HG03066 (cell line): ENCODE results near the gene CC2D1A.
A peak's percentile ranks its signal among the peaks of the same experiment; 100 is the strongest.

ENCODE experiments used
- ATAC-seq: cut with Tn5 transposase; IDR thresholded peaks from one replicate; pipeline ENCODE4 v1.9.1; 2021; ENCODE audit warnings: low read depth; ENCODE audit not compliant: unreplicated experiment

The CC2D1A gene

GRCh38 chr19:13905634-13906520, at the start of gene CC2D1A, which contains the start of gene BRME1:
TSS of gene CC2D1A (plus strand) at chr19:13906201. CDS start at chr19:13906442, 241 bp downstream.
TSS of gene BRME1 (minus strand) at chr19:13906117. CDS start at chr19:13904892, 1,225 bp downstream.
- peak; percentile 87 for ATAC-seq

DNA sequence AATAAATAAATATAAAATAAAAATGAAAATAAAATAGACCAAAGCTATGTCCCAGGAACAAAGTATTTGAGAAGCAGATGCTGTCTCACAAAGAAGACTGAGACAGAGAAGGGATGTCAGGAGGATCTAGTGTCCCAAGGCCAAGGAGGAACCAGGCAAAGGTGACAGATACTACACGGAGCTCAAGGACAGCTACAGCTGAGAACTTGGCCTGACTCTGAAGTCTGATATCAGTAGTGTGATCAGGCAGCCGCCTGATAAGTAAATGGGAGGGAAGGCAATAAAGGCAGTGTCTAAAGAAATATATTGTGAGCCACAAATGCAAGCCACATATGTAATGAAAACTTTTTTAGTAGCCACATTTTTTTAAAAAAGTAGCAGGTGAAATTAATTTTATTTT, 49.5 kb upstream of the CC2D1A start:
- no peak for ATAC-seq

GRCh38 chr19:13859361-13859880, 46.6 kb upstream of the CC2D1A start:
- no peak for ATAC-seq

DNA sequence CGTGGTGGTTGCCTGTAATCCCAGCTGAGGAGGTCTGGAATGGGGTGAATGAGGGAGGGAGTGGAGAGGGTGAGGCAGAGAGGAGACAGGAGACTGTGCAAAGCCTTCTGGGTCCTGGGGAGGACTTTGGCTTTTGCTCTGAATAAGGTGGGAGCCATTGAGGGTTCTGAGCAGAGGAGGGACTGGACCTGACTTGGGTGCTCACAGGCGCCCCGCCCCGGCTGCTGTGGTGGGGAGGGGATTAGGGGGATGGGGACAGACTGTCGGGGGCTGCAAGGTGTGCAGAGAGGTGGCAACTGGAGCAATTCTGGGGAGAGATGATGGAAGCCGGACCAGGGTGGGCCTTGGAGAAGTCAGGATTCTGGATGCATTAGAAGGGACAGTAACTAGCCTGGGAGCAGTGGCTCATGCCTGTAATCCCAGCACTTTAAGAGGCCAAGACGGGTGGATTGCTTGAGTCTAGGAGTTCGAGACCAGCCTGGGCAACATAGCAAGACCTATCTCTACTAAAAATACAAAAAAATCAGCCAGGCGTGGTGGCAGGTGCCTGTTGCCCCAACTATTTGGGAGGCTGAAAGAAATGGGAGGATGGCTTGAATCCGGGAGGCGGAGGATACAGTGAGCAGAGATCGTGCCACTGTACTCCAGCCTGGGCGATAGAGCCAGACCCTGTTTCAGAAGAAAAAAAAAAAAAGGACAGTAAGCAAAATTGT, 45.2 kb upstream of the CC2D1A start:
- no peak for ATAC-seq

- peak; percentile 18 for ATAC-seq
Observed at GRCh38 chr19:13861392-13861713, 44.6 kb upstream of the CC2D1A start.

DNA sequence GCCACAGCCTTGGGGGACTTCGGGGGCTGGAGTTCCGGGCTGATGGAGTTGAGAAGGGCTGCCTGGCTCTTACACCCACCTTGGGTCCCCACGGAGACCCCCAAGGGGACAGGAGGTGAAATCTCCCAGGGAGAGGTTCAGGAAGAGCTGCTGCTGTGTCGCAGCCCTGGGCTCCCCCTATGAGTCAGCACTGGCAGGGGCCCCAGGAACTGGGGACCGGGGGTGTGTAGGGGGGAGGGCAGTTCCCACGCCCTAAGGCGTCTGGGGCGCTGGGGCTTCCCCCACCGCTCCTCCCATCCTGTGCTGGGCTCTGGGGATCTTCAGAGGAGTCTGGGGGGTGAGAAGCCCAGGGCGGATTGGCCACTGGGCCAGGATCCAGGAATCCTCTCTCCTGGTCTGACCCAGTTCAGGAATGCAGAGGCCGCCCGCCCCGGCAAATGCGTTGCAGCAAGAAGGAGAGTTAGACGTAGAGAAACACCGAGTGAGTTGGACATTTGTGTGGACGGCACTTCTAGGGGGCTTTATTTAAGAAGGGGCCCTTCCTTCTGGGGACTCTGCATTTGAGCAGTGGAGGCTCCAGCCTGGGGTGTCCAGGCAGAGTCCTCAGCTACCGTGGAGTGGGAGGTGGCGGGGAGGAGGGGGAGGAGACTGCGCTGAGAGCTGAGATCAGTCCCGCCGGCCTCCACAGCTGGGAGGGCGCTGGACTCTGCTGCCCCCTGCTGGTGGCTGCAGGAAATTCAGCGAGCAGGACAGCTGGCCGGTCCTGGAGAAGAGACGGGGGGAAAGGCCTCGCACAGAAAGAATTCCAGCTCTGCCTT, 44.1 kb upstream of the CC2D1A start:
- peak; percentile 63 for ATAC-seq

DNA sequence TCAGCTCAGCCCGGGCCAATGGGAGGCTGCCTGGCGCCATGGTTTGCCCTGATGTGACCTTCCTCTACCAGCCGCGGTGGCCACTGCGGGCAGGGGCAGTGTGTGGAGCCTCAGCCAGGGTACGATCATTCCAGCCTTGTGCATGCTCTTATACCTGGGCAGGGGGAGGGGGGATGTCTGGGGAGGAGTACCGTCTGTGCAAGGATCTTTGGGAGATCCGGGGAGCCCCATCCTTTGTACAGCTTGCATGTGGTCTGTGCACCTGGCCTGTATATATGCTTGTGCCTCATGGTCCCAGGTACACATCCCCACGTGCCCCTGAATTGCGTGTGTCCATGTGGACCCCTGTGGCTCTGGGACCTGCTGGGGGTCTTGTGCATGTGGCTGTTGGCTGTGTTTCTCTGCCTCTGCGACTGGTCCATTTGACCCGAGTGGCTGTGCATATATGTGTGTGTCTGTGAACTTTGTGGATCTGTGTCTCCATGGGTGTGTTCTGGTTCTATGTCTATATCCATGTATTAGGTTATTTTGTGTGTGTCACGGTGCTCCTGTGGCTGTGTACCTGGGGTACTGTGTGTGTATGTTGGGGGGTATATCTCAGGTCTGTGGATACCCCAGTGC, 41.8 kb upstream of the CC2D1A start:
- ATAC-seq, result no peak

DNA sequence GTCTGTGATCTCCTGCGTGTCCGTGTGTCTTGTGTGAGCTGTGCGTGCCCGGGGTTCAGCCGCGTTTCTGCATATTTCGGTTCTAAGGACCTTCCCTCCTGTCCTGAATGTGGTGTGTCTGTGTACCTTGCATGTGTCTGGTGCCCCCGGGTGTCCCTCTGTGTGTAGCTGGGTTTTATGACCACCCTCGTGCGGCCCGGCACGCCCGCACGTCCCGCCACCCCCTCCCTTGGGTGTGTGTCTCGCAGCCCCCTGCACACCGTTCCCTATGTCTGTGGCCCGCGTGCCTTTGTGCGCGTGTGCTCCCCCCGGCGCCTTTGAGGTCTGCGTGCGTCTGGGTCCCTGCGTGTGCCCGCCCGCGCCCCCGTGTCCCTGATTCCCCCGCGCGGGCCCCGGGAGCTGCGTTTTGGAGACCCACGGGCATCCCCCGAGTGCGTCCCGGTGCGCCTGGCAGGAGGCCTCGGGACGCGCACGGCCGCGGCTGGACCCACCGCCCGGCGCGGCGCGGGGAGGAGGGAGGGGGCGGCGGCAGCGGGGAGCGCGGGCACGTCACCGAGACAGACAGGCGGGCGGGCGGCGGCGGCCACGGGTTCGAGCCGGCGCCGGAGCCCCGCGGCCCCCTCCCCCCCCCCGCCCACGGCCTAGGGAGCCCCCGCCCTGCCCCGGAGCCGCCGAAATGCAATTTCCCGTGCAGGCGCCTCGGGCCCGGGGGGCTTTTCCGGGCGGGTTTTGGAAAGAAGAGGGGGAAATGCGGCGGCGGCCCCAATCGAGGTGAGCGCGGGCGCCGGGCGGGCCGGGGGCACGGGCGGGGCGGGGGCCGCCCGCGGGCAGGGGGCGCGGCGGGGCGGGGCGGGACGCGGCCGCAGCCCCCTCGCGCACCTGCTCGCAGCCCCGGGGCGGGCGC, 41.1 kb upstream of the CC2D1A start:
- no peak for ATAC-seq

DNA sequence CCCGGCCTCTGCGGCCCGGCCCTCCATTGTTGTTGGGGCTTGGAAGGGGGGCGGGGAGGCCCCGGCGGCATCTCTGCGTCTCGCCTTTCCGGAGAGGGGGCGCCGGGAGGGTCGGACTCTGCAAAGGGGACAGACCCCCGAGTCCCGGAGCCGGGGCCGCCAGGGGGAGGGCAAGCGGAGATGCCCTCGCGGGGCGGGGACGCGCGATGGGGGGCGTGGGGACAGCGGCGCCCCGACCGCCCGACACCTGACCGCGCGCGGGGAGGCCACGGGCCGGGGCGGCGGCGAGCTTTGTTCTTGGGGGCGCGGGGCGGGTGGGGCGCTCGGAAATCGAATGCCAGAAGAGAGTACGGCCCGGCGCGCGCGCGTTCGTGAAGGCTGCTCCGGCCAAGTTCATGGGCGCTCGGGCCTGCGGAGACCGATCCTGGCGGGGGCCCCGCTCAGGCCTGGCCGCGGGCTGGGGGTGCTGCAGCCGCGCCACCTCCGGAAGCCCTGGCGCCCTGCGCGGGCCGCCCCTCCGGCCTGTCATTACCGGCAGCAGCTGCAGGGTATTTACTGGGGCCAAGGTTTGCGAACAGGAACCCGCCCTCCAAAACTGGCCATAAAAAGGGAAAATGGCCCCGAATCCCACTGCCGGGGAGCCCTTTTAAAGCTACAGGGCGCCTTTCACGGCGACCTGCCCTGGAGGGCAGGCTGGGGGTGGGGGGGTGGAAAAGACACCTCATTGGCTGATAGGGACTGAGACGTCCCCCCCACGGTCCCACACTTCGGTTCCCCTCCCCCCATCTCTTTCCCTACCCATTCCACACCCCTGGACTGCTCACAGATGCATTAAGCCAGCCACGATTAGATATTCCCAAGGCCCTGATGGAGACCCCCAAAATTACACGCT, 40.2 kb upstream of the CC2D1A start:
- no peak for ATAC-seq

DNA sequence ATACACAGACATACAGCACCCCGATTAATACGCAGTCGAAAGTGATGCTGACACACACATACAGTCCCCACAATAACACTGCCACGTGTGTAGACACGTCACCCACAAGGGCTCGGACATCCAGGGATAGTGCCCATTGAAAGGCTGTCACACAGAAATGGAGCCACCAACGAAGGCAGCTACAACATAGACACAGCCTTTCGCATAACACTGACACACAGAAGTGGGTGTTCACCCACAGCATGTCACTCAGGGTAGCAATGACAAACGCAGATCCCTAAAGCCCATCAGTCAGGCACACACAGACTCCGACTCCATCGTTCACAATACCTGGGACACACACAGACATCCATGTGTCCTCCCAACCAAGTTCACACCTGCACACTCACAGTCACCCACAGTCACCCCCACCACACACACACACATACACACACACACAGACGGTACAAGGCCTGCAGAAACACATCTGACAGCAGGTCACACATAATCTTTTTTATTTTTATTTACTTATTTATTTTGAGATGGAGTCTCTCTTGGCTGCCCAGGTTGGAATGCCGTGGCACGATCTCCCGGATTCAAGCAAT, 39.4 kb upstream of the CC2D1A start:
- ATAC-seq, result no peak

- no peak for ATAC-seq
Observed at GRCh38 chr19:13868663-13869062, 37.3 kb upstream of the CC2D1A start.

GRCh38 chr19:13869281-13869680, 36.7 kb upstream of the CC2D1A start:
- ATAC-seq, result no peak

DNA sequence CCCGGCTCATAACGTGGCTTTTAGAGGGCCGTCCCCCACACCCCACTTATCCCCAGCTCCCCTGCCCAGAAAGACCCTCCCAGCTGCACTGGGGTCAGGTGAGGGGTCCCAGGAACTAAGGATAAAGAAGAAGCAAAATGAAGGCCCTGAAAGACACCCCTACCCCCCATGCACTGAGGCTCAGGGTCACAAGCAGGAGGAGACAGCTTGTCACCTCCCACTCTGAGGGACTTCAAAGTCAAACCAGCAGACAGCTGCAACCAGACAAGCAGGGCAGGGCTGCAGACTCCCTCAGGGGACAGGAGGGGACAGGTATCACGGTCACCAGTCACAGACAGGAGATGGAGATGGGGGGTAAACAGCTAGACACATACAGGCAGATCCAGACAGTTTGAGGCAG, 35.1 kb upstream of the CC2D1A start:
- ATAC-seq, result no peak

GRCh38 chr19:13872339-13872694, 33.7 kb upstream of the CC2D1A start:
- ATAC-seq, result no peak

DNA sequence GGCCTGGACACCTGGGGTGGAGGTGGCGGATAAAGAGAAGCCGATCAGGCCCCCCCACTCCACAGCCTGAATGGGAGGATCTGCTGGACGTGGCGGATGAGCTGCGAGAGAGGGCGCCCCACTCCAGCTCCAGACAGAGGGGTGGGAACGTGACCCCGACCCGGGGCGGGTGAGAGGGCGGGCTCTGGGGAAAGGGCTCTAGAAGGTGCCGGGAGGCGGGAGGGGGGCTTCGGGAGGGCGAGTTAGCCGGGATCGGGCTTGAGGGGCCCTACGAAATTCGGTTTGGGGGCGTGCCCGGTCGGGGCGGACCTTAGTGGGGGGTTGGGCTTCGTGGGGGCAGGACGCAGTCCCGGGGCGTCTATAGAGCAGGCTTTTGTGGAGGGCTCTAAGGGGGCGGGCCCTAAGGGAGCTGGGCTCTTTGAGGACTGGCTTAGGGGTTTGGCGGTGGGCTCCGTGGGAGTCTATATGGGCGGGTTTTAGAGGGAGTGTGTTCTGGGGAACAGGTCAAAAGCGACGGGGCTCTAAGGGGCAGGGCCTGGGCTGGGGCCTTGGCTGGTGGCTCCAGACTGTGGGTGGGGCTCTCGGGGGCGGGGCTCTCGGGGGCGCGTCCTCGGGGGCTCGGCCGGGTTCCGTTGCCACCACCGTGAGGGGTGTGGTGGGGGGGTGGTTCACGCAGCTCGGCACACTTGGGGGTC, 33.2 kb upstream of the CC2D1A start:
- ATAC-seq, result no peak

DNA sequence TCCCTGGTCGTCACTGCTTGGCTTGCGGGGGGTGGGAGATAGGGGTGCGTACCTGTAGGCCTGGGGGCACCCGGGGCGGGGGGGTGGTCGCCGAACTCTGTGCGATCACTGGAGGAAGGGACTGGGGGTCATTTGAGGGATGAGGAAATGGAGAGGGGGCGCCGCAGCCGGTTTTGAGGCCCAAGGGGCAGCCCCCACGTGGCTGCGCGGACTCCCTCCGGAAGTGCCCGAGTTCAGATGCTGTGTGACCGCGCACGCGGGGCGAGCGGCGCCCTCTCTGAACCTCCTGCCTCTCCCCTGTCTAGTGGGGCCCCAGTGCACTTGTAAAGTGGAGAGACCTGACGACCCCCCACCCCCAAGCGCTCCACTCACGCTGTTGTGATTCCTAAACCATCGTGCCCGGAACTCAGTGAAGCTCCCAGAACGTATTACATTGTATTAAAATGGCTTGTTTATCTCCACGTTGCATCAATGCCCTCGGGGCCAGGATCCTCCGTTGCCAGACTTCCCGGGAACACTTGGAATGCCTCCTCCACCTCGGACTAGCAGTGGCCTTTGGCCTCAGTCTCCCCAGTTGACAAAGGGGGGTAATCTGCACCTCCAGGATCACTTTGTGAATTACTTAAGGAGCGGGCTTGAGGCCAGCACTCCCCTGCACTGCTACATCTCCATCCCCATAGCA, 32.0 kb upstream of the CC2D1A start:
- no peak for ATAC-seq

DNA sequence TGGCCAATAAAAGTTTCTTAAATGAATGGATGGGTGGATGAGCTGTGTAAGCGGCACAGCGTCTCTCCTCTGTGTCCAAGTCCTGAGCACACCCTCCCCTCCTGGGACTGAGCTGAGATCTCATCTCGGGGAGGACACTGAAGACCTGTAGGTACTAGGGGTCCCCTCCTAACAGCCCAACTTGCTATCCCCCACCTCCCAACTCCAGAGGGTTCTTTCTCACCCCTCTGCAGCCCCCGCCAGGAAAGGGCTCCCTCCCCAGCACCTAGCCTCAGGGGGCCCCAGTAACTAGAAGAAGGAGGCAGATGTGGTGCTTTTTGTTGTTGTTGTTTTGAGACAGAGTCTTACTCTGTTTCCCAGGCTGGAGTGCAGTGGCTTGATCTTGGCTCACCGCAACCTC, 30.2 kb upstream of the CC2D1A start:
- ATAC-seq, result no peak
